ENCODE data around the gene SLC18B1. TPM values are rescaled to one million over a fixed set of nuclear protein-coding genes. Genes with fewer than 3 reads are reported as not detected.

SLC18B1 gene
- total RNA-seq, 3 donors from 2014 or later = 11.0 to 15.4 (median 11.9) TPM

GRCh38 chr6:132820629-132821381 is 22.4 kb upstream of the SLC18B1 start:
- Histone ChIP-seq H3K9me3 (no peaks in the 10 kb centered on the region), H3K36me3 (ENCODE audit: low read depth) (no peaks in the 10 kb centered on the region), H3K4me3 (no peak overlapping the region), H3K4me1 (ENCODE audit: low read depth) (peaks cover 9% of the 10 kb centered on the region)
- intact Hi-C loops (cut with DNase I, micrococcal nuclease) = no loop called here
- ATAC-seq (peak; percentile 26), DNase-seq (no peak)
- TF ChIP-seq, protein P1, sequence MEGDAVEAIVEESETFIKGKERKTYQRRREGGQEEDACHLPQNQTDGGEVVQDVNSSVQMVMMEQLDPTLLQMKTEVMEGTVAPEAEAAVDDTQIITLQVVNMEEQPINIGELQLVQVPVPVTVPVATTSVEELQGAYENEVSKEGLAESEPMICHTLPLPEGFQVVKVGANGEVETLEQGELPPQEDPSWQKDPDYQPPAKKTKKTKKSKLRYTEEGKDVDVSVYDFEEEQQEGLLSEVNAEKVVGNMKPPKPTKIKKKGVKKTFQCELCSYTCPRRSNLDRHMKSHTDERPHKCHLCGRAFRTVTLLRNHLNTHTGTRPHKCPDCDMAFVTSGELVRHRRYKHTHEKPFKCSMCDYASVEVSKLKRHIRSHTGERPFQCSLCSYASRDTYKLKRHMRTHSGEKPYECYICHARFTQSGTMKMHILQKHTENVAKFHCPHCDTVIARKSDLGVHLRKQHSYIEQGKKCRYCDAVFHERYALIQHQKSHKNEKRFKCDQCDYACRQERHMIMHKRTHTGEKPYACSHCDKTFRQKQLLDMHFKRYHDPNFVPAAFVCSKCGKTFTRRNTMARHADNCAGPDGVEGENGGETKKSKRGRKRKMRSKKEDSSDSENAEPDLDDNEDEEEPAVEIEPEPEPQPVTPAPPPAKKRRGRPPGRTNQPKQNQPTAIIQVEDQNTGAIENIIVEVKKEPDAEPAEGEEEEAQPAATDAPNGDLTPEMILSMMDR (IDR thresholded peaks at IDR 0.05) = no peak

GRCh38 chr6:132819405-132820161 is 21.1 kb upstream of the SLC18B1 start:
- TF ChIP-seq, protein P1 (IDR thresholded peaks at IDR 0.05) = no peak
- peaks cover 9% of the 10 kb centered on the region for H3K4me1 ChIP-seq (ENCODE audit: low read depth)
- no peaks in the 10 kb centered on the region for H3K9me3 ChIP-seq
- H3K36me3 ChIP-seq (ENCODE audit: low read depth) = no peaks in the 10 kb centered on the region
- no peak overlapping the region for H3K4me3 ChIP-seq
- no peak for DNase-seq
- no peak for ATAC-seq
- intact Hi-C loops (cut with DNase I, micrococcal nuclease) = no loop called here

- Histone ChIP-seq H3K36me3 (ENCODE audit: low read depth) (no peaks in the 10 kb centered on the region), H3K4me1 (ENCODE audit: low read depth) (peaks cover 9% of the 10 kb centered on the region), H3K9me3 (no peaks in the 10 kb centered on the region), H3K4me3 (no peak overlapping the region)
- no peak for DNase-seq
- intact Hi-C loops (cut with DNase I, micrococcal nuclease) = no loop called here
- ATAC-seq = no peak
- TF ChIP-seq, protein P1 (IDR thresholded peaks at IDR 0.05) = no peak
These were observed 20.2 kb upstream of the SLC18B1 start for GRCh38 chr6:132818404-132819359.

DNA sequence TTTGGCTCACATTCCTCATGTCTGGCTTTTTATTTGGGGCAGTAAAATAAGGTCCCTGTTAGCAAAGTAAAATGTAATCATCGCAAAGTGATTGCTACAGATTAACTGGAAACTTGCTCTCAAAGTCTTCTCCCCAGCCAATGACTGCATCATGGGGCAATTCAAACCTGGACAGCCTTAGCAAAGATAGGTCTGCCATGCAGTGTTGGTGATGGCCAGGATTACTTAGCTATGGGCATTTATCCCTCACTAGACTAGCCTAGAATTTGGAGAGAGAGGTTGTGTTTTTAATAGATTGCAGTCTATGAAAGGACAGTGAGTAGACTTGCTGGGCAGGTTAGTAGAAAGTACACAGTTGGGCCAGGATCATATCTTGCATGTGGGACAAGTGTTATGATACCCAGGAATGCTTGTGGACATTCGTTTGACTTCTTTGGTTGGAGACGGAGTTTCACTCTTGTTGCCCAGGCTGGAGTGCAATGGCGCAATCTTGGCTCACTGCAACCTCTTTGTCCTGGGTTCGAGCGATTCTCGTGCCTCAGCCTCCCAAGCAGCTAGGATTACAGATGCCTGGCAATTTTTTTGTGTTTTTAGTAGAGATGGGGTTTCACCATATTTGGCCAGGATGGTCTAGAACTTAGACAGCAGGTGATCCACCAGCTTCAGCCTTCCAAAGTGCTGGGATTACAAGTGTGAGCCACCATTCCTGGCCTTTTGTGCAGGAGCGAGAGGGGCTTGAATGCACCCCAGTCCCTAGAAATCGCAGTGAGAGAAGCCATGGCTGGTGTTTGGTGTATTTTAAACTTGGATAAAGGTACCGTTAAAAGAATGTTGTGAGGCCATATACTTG is 19.3 kb upstream of the SLC18B1 start:
- H3K4me1 ChIP-seq (ENCODE audit: low read depth) = peaks cover 9% of the 10 kb centered on the region
- H3K36me3 ChIP-seq (ENCODE audit: low read depth) = no peaks in the 10 kb centered on the region
- no peak for ATAC-seq
- no peak overlapping the region for H3K4me3 ChIP-seq
- intact Hi-C loops (cut with DNase I, micrococcal nuclease) = no loop called here
- TF ChIP-seq, protein P1 (IDR thresholded peaks at IDR 0.05) = no peak
- no peaks in the 10 kb centered on the region for H3K9me3 ChIP-seq
- no peak for DNase-seq
